OCI-LY1 (cell line): ENCODE results near the gene ZNF253.

Experiments used
- CTCF ChIP-seq: fragments of 200-600 bp; sonication (generic), shearing (Covaris generic); IDR thresholded peaks from 2 replicates; pipeline ENCODE4 v1.5.1; 2017; ENCODE audit warnings: mild to moderate bottlenecking, antibody characterized with exemption, low read length, moderate library complexity, mixed read lengths
- EZH2 ChIP-seq: fragments of 200-600 bp; sonication (generic), shearing (Covaris generic); IDR thresholded peaks from 2 replicates; pipeline ENCODE4 v1.8.0; 2017; ENCODE audit warnings: borderline replicate concordance, mixed run types, mild to moderate bottlenecking, antibody characterized with exemption, low read length, moderate library complexity, mixed read lengths

- TF ChIP-seq CTCF (no peak), EZH2 (no peak)
Measured at GRCh38 chr19:19914596-19914995, 48.9 kb downstream of the ZNF253 start.
